ENCODE measurements around the gene KCNIP3. TPM values are rescaled to one million over a fixed set of nuclear protein-coding genes. Genes with fewer than 3 reads are reported as not detected.

Gene KCNIP3
- total and polyA plus RNA-seq, 4 experiments from 2014 or later = not detected

DNA sequence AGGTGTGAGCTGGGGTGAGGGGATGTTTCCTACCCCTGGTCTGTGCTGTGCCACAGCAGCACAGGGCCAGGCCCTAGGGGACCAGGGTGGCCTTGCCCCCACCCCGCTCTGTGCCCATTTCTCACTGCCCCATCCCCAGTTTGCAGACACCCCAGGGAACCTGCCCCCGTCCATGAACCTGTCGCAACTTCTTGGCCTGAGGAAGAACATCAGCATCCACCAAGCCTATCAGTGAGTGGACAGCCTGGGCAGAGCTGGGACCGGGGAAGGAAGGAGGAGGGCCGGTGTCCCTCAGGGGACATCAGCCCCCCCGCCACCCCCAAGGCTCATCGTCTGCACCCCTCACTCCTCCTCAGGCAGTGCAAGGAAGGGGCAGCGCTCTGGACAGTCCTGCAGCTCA is 15.4 kb upstream of the KCNIP3 start:
- Histone ChIP-seq H3K4me3 (ENCODE audit: low read length in 2 of 2) (no peak overlapping the region), H3K27ac (ENCODE audit: low read depth, low read length) (no peak overlapping the region), H3K9me3 (ENCODE audit: control insufficient read depth in 1 of 2, low read length in 2 of 2) (no peaks in the 10 kb centered on the region), H3K36me3 (ENCODE audit: insufficient read depth, low read length) (no peaks in the 10 kb centered on the region), H3K4me1 (ENCODE audit: insufficient read depth, low read length) (no peaks in the 10 kb centered on the region), H3K27me3 (ENCODE audit: insufficient read depth, low read length) (no peaks in the 10 kb centered on the region)
- no peak overlapping the region for H3K4me3 Mint-ChIP-seq
- ChIA-PET CTCF (ENCODE audit: partially characterized antibody) (no interaction called here), POLR2A (ENCODE audit: partially characterized antibody) (no interaction called here)
- intact Hi-C loops (cut with micrococcal nuclease) = no loop called here
- H3K36me3 Mint-ChIP-seq = no peaks in the 10 kb centered on the region
- H3K4me1 Mint-ChIP-seq = no peaks in the 10 kb centered on the region
- peaks cover 0 to 2% (median 0%) of the 10 kb centered on the region in 8 donors for H3K9me3 Mint-ChIP-seq
- H3K27ac Mint-ChIP-seq = peak overlapping the region in 1 of 7 donors; percentile 43
- H3K27me3 Mint-ChIP-seq = no peaks in the 10 kb centered on the region
- DNase-seq = no peak

DNA sequence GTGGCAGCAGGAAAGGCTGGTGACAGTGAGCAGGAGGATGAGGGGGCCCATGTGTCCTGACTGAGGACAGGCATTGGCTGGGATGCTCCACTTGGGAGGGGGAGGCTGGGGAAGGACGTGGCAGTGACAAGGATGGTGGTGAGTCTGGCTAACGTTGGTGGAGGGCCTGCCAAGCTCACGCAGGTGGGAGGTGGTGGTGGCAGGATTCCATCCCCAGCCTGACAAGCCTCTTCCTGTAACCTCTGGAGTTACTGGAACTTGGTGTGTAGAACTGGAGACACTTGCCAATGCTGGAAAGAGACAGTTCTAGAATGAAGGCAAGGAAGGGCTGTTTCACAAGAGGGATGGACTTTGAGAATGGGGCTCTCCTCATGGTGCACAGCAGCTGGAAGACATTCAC is 14.7 kb upstream of the KCNIP3 start:
- intact Hi-C loops (cut with micrococcal nuclease) = no loop called here
- H3K36me3 Mint-ChIP-seq = no peaks in the 10 kb centered on the region
- no peaks in the 10 kb centered on the region for H3K27me3 ChIP-seq (ENCODE audit: insufficient read depth, low read length)
- no peak for DNase-seq
- no peak overlapping the region for H3K27ac Mint-ChIP-seq
- no peak overlapping the region for H3K4me3 Mint-ChIP-seq
- H3K9me3 ChIP-seq (ENCODE audit: control insufficient read depth in 1 of 2, low read length in 2 of 2) = no peaks in the 10 kb centered on the region
- POLR2A ChIA-PET (ENCODE audit: partially characterized antibody) = no interaction called here
- no peak overlapping the region for H3K27ac ChIP-seq (ENCODE audit: low read depth, low read length)
- no peaks in the 10 kb centered on the region for H3K36me3 ChIP-seq (ENCODE audit: insufficient read depth, low read length)
- H3K4me3 ChIP-seq (ENCODE audit: low read length in 2 of 2) = no peak overlapping the region
- H3K9me3 Mint-ChIP-seq = peaks cover 0 to 2% (median 0%) of the 10 kb centered on the region in 8 donors
- CTCF ChIA-PET (ENCODE audit: partially characterized antibody) = no interaction called here
- H3K4me1 ChIP-seq (ENCODE audit: insufficient read depth, low read length) = no peaks in the 10 kb centered on the region
- H3K4me1 Mint-ChIP-seq = no peaks in the 10 kb centered on the region
- no peaks in the 10 kb centered on the region for H3K27me3 Mint-ChIP-seq

DNA sequence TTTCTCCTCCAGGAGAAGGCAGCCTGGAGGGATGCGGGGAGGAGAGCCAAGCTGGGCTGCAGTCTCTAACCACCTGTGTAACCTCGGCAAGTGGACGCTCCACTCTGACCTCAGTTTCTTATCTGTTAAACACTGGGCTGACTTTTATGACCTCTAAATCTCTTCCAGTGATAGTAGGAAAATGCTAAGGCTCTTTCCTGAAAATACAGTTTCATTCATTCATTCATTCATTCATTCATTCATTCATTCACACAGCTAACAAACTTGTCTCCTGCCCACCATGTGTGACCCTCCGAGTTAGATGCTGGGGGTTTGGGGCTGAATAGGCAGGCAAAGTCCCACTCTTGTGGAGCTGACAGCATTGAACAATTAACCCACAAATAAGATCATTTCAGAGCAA is 13.6 kb upstream of the KCNIP3 start:
- Mint-ChIP-seq H3K9me3 (no peaks in the 10 kb centered on the region), H3K4me1 (no peaks in the 10 kb centered on the region), H3K27me3 (no peaks in the 10 kb centered on the region), H3K36me3 (no peaks in the 10 kb centered on the region), H3K4me3 (no peak overlapping the region), H3K27ac (no peak overlapping the region)
- no peaks in the 10 kb centered on the region for H3K27me3 ChIP-seq (ENCODE audit: insufficient read depth, low read length)
- no peak for DNase-seq
- intact Hi-C loops (cut with micrococcal nuclease) = no loop called here
- H3K27ac ChIP-seq (ENCODE audit: low read depth, low read length) = no peak overlapping the region
- H3K36me3 ChIP-seq (ENCODE audit: insufficient read depth, low read length) = no peaks in the 10 kb centered on the region
- CTCF ChIA-PET (ENCODE audit: partially characterized antibody) = no interaction called here
- no peaks in the 10 kb centered on the region for H3K4me1 ChIP-seq (ENCODE audit: insufficient read depth, low read length)
- POLR2A ChIA-PET (ENCODE audit: partially characterized antibody) = no interaction called here
- no peak overlapping the region for H3K4me3 ChIP-seq (ENCODE audit: low read length in 2 of 2)
- no peaks in the 10 kb centered on the region for H3K9me3 ChIP-seq (ENCODE audit: control insufficient read depth in 1 of 2, low read length in 2 of 2)

DNA sequence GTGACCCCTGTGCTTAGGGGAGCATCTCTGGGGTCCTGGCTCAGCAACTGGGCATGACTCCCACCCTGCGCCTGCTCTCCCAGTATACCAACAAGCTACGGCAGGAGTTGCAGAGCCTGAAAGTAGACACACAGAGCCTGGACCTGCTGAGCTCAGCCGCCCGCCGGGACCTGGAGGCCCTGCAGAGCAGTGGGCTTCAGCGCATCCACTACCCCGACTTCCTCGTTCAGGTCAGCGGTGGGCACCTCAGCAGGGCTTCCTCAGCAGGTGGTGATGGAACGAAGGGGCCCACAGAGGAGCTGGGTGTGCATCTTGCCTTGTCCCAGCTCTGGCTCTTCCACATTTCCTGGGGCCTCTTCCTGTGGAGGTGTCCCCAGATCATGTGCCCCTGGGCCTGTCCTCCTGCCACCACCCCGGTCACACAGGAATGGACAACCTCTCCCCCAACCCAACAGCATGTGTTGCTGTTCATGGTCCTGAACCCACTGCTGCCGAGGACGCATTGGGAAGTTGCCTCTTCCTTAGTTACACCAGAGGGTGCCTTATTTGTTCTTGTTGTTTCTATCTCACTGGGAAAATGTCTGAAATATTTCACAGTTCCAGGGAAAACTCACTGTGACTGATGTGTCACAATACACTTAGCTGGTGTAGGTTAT is 12.1 kb upstream of the KCNIP3 start:
- Histone ChIP-seq H3K27ac (ENCODE audit: low read depth, low read length) (no peak overlapping the region), H3K27me3 (ENCODE audit: insufficient read depth, low read length) (no peaks in the 10 kb centered on the region), H3K4me1 (ENCODE audit: insufficient read depth, low read length) (no peaks in the 10 kb centered on the region), H3K36me3 (ENCODE audit: insufficient read depth, low read length) (no peaks in the 10 kb centered on the region), H3K4me3 (ENCODE audit: low read length in 2 of 2) (no peak overlapping the region), H3K9me3 (ENCODE audit: control insufficient read depth in 1 of 2, low read length in 2 of 2) (no peaks in the 10 kb centered on the region)
- Mint-ChIP-seq H3K27me3 (no peaks in the 10 kb centered on the region), H3K9me3 (peaks cover 0 to 2% (median under 1%) of the 10 kb centered on the region in 8 donors), H3K27ac (no peak overlapping the region), H3K4me3 (no peak overlapping the region), H3K4me1 (no peaks in the 10 kb centered on the region), H3K36me3 (peaks cover 0 to under 1% of the 10 kb centered on the region in 2 donors)
- ChIA-PET POLR2A (ENCODE audit: partially characterized antibody) (no interaction called here), CTCF (ENCODE audit: partially characterized antibody) (no interaction called here)
- intact Hi-C loops (cut with micrococcal nuclease) = no loop called here
- no peak for DNase-seq

DNA sequence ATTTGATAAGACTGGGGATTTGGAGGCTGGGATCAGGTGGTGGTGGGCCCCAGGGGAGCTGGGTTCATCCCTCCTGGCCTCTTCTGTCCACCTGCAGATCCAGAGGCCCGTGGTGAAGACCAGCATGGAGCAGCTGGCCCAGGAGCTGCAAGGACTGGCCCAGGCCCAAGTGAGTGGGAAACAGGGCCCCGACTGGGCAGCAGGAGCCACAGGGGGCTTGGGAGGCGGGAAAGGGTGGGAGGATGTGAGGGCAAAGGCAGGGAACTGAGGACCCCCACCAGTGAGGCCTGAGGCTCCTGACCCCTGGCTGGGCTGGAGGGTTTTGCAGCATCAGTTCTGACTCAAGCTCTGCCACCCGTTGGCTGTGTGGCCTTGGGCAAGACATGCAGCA is 11.6 kb upstream of the KCNIP3 start:
- no peaks in the 10 kb centered on the region for H3K27me3 ChIP-seq (ENCODE audit: insufficient read depth, low read length)
- no peaks in the 10 kb centered on the region for H3K27me3 Mint-ChIP-seq
- no peak overlapping the region for H3K27ac Mint-ChIP-seq
- H3K4me1 Mint-ChIP-seq = no peaks in the 10 kb centered on the region
- no peak overlapping the region for H3K4me3 ChIP-seq (ENCODE audit: low read length in 2 of 2)
- H3K4me3 Mint-ChIP-seq = no peak overlapping the region
- POLR2A ChIA-PET (ENCODE audit: partially characterized antibody) = no interaction called here
- H3K36me3 ChIP-seq (ENCODE audit: insufficient read depth, low read length) = no peaks in the 10 kb centered on the region
- CTCF ChIA-PET (ENCODE audit: partially characterized antibody) = no interaction called here
- H3K9me3 ChIP-seq (ENCODE audit: control insufficient read depth in 1 of 2, low read length in 2 of 2) = no peaks in the 10 kb centered on the region
- H3K36me3 Mint-ChIP-seq = peaks cover 0 to 4% of the 10 kb centered on the region in 2 donors
- H3K27ac ChIP-seq (ENCODE audit: low read depth, low read length) = no peak overlapping the region
- DNase-seq = no peak
- intact Hi-C loops (cut with micrococcal nuclease) = no loop called here
- no peaks in the 10 kb centered on the region for H3K4me1 ChIP-seq (ENCODE audit: insufficient read depth, low read length)
- peaks cover 0 to 7% (median 5%) of the 10 kb centered on the region in 8 donors for H3K9me3 Mint-ChIP-seq

DNA sequence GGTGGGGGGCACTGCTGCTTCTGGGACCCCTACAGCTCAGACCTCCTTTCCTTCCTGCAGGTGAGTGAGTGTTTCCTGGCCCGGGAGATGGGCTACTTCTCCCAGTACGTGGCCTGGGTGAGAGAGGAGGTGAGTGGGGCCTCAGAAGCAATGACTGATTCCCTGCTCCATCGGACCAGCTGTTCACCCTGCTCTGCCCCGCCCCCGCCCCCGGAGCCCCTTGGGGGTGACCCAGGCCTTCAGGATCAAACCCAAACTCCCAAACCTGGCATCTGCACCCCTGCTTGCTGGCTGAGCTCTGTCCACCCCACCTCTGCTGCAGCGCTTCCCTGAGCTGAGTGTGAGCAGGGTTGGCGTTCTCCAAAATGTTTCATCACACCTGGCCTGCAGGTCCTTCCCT is 9.8 kb upstream of the KCNIP3 start:
- no peaks in the 10 kb centered on the region for H3K27me3 ChIP-seq (ENCODE audit: insufficient read depth, low read length)
- intact Hi-C loops (cut with micrococcal nuclease) = no loop called here
- H3K27ac ChIP-seq (ENCODE audit: low read depth, low read length) = no peak overlapping the region
- no peak overlapping the region for H3K27ac Mint-ChIP-seq
- no peaks in the 10 kb centered on the region for H3K4me1 ChIP-seq (ENCODE audit: insufficient read depth, low read length)
- no peaks in the 10 kb centered on the region for H3K4me1 Mint-ChIP-seq
- ChIA-PET POLR2A (ENCODE audit: partially characterized antibody) (no interaction called here), CTCF (ENCODE audit: partially characterized antibody) (no interaction called here)
- no peaks in the 10 kb centered on the region for H3K27me3 Mint-ChIP-seq
- DNase-seq = no peak
- peaks cover 0 to 4% of the 10 kb centered on the region in 2 donors for H3K36me3 Mint-ChIP-seq
- H3K4me3 ChIP-seq (ENCODE audit: low read length in 2 of 2) = no peak overlapping the region
- H3K9me3 Mint-ChIP-seq = peaks cover 0 to 24% (median 15%) of the 10 kb centered on the region in 8 donors
- H3K36me3 ChIP-seq (ENCODE audit: insufficient read depth, low read length) = no peaks in the 10 kb centered on the region
- H3K9me3 ChIP-seq (ENCODE audit: control insufficient read depth in 1 of 2, low read length in 2 of 2) = peaks cover 0 to 6% of the 10 kb centered on the region in 2 donors
- H3K4me3 Mint-ChIP-seq = no peak overlapping the region

- Mint-ChIP-seq H3K4me1 (no peaks in the 10 kb centered on the region), H3K4me3 (no peak overlapping the region), H3K27ac (no peak overlapping the region), H3K9me3 (peaks cover 0 to 26% (median 16%) of the 10 kb centered on the region in 8 donors), H3K36me3 (peaks cover 0 to 4% of the 10 kb centered on the region in 2 donors), H3K27me3 (no peaks in the 10 kb centered on the region)
- Histone ChIP-seq H3K9me3 (ENCODE audit: control insufficient read depth in 1 of 2, low read length in 2 of 2) (peaks cover 0 to 6% of the 10 kb centered on the region in 2 donors), H3K36me3 (ENCODE audit: insufficient read depth, low read length) (no peaks in the 10 kb centered on the region), H3K27me3 (ENCODE audit: insufficient read depth, low read length) (no peaks in the 10 kb centered on the region), H3K4me3 (ENCODE audit: low read length in 2 of 2) (no peak overlapping the region), H3K27ac (ENCODE audit: low read depth, low read length) (no peak overlapping the region), H3K4me1 (ENCODE audit: insufficient read depth, low read length) (no peaks in the 10 kb centered on the region)
- POLR2A ChIA-PET (ENCODE audit: partially characterized antibody) = no interaction called here
- intact Hi-C loops (cut with micrococcal nuclease) = no loop called here
- CTCF ChIA-PET (ENCODE audit: partially characterized antibody) = no interaction called here
- no peak for DNase-seq
Measured at GRCh38 chr2:95287806-95288205, 9.3 kb upstream of the KCNIP3 start.

- no peak overlapping the region for H3K4me3 Mint-ChIP-seq
- intact Hi-C loops (cut with micrococcal nuclease) = no loop called here
- H3K4me1 Mint-ChIP-seq = no peaks in the 10 kb centered on the region
- H3K36me3 Mint-ChIP-seq = peaks cover 0 to 4% of the 10 kb centered on the region in 2 donors
- CTCF ChIA-PET (ENCODE audit: partially characterized antibody) = no interaction called here
- Histone ChIP-seq H3K36me3 (ENCODE audit: insufficient read depth, low read length) (no peaks in the 10 kb centered on the region), H3K27me3 (ENCODE audit: insufficient read depth, low read length) (no peaks in the 10 kb centered on the region), H3K4me3 (ENCODE audit: low read length in 2 of 2) (no peak overlapping the region), H3K27ac (ENCODE audit: low read depth, low read length) (no peak overlapping the region), H3K9me3 (ENCODE audit: control insufficient read depth in 1 of 2, low read length in 2 of 2) (peaks cover 0 to 6% of the 10 kb centered on the region in 2 donors), H3K4me1 (ENCODE audit: insufficient read depth, low read length) (no peaks in the 10 kb centered on the region)
- peaks cover 0 to 26% (median 16%) of the 10 kb centered on the region in 8 donors for H3K9me3 Mint-ChIP-seq
- H3K27me3 Mint-ChIP-seq = no peaks in the 10 kb centered on the region
- H3K27ac Mint-ChIP-seq = no peak overlapping the region
- no peak for DNase-seq
- POLR2A ChIA-PET (ENCODE audit: partially characterized antibody) = no interaction called here
Measured at GRCh38 chr2:95289253-95289652, 7.9 kb upstream of the KCNIP3 start.

Measured in CD4-positive, alpha-beta memory T cell (primary cell).